ENCODE measurements around the gene RPL10A.

The RPL10A gene

DNA sequence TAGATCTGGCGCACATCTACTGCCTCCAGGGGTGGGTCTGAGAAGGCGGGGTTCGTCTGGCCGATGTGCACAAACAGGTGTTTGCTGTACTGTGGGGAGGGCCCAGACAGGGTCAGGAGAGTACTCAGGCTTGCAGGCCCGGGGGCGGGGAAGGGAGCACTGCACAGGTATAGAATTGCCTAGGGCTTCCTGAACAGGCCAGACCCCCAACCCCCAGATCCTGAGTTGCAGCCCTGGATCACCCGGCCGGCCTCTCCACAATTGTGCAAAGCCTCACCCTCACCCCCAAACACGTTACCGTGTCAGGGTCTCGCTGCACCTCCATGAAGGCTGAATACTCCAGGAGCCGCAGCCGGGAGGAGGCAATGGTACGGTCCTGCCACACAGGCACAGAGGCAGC, 7.8 kb downstream of the RPL10A start:
- DNase-seq, result no peak

DNA sequence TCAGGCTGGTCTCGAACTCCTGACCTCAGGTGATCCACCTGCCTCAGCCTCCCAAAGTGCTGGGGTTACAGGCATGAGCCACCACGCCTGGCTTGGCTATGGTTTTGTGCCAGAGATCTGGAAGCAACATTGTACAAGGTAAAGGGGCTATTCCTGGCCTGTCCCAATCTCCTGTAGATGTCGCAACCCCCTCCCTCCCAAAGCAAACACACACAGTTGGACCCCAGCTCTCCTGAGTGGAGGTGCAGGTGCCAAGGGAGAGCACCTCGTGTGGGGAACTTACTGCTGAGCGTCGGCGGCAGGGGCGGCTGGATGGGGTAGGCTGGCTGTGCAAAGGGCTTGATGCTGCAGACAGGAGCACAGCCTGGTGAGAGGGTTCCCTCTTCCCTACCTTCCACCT, 8.8 kb downstream of the RPL10A start:
- no peak for DNase-seq

DNA sequence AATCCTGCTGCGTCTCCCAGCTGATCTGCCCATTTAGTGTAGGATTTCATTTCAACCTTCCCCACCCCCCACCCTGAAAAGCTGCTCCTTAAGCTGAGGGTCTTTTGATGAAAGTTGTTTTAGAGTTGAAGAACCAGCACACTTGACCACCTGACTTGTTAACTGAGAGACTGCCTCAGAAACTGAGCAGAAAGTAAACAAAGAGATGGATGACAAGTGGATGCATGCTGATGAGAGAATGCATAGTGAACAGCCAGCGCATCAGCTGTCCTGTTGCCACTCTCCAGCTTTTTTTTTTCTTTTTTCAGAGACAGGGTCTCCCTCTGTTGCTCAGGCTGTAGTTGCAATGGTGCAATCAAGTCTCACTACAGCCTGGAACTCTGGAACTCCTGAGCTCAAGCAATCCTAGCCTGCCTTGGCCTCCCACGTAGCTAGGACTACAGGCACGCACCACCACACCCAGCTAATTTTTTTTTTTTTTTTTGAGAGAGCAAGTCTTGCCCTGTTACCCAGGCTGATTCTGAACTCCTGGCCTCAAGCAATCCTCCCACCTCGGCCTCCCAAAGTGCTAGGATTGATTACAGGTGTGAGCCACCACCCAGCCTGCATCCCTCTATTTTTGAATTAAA, 9.5 kb downstream of the RPL10A start:
- DNase-seq, result no peak

DNA sequence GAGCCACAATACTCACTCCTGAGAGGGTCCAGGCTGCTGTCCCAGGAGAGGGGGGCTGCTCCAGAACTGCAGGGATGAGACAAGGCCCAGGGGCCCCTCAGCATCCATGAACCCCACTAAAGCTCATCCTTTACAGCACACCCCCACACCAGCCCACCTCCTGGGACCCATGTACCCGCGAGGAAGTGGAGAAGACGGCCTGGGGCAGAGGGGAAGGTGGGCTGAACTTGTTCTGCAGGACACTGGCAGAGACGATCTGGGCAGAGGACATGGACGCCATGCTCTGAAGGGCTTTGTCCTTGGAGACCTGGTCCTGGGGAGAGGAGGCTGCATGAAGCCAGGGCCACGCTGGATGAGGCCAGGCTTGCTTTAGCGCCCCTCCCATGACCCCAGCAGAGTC, 10.1 kb downstream of the RPL10A start:
- no peak for DNase-seq

DNA sequence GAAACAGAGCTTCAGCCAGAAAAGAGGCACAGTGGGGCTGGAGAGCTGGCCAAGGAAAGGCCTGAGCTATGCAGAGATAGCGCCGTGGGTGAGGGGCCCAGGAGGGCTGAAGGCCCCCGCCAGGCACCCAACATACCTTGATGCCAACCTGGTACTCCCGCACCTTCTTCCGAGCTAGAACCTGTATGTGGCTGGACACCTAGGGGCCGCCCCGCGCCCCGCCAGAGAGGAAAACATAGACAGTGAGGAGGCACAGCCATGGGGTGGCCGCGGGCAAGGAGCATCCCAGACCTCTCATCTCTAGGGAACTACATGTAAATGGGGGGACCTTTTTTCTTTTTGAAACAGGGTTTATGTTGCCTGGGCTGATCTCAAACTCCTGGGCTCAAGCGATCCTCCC, 12.0 kb downstream of the RPL10A start:
- DNase-seq, result no peak

DNA sequence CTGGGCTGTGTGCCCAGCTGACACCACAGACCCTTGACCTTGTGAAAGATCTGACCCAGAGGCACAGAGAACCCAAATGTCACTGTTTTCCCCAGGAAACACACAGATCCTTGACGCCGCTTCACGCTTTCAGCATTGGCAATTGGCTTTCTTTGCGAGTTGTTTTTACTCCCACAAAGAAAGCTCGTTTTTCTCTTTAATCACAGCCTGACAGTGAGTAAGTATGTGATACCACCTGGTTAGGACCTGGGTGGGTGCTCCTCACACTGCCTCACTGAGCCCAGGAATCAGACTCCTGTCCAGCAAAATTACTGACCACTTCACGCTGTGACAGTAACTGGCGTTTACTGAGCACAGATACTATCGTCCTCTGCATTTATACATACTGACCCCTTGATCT, 13.0 kb downstream of the RPL10A start:
- DNase-seq, result no peak

DNA sequence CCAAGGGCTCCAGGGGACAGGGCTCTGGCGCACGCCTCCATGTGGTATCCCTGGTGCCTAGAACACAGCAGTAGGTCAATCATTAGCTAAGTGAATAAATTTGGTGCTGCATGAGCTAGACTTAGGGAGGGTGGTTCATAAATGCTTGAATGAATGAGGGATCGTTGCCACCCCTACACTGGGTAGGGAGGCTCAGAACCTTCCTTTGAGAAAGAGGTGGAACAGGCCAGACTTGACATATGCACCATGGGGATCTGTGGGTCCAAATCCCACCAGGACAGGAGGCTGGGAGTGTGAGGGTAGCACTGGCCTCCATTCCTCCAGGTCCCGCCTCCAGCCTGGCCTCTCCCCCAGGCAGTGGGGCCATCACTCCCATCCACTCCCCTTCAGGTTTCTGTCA, 14.9 kb downstream of the RPL10A start:
- no peak for DNase-seq

DNA sequence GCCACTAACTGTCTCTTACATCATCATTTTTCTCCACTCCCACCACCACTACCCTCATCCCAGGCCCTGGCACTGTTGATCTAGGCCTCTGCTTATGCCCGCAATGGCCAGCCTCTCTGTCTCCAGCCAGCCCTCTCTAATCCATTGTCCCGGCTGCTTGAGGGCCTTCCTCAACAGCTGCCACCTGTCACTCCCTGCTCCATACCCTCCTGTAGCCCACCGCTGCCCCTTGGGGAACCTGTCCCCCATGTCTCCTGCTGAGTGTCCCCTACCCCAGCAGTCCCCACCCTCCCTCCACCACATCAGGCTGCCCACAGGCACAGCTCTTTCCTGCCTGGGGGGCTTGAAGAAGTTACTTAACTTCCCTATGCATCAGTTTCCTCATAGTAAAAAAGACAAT, 15.3 kb downstream of the RPL10A start:
- no peak for DNase-seq

DNA sequence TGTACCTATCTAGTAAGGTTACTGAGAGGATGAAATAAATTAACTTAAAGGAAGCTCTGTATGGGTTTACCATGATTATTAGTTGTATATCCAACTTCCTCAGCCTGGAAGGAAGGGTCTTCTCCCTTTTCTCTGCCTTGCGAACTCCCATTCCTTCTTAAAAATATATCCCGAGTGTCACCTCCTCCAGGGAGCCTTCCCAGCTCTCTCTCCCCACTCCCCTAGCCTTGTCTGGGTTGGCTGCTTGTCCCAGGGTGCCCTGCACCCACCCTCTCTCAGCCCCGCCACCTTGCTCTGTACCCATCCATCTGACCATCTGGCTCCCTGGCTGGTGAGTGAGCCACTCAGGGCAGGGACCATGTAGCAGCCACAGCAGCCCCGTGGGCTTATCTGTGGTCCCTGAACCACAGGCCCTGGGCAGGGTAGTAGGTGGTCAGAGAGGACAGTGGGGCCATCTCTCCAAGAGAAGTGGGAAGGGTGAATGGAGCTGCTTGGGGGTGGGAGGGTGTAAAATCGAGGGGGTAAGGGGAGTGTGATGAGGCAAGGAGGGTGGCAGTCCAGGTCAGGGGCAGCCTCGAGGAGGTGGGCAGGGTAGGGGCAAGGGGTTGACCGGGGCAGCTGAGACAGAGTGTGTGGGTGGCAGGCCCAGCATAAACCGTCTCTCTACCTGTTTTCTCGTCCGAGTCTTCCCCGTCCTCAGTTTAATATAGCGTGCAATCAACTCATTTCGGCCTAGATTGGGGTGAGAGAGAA, 15.9 kb downstream of the RPL10A start:
- DNase-seq, result no peak

DNA sequence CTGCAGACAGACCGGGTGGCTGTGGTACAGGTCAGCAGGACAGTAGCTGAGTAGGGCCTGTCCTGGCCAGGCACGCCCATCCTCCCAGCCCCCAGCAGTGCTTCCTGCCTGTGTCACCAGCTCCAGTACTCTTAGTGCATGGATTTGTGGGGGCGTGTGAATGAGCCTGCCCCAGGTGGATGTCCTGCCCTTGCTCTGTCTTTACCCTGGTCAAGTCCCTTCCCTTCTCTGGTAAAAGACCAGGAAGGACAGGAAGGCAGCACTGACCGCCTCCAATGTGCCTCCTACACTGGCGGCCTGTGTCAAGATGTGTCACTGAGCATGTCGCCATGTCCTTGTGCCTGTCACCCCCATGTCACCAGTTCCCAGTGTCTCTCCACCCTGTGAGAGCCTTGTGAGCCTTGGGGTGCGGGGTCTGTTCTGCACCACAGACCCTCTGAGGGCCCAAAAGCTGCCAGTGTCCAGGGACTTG, 16.8 kb downstream of the RPL10A start:
- no peak for DNase-seq

DNA sequence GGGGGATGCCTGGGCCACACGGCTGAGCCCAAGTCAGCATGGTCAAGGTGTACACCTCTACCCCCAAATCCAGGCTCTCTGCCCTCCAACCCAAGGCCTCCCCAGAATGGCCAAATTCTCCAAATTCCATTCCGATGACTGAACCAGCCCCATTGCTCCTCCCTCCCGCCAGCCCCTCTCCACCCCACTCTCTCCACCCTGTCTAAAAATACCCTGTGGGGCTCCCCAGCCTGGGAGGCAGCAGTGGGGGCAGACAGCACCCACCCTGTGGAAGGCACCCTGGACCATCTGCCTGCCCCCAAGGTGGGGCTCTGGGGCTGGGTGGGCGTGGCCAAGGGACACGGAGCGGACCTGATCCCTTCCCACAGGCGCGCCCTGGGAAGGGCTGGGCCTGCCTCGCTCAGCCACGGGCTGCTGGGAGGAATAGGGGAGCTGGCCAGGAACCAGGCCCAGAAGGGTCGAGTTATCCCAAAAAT, 17.2 kb downstream of the RPL10A start:
- no peak for DNase-seq

DNA sequence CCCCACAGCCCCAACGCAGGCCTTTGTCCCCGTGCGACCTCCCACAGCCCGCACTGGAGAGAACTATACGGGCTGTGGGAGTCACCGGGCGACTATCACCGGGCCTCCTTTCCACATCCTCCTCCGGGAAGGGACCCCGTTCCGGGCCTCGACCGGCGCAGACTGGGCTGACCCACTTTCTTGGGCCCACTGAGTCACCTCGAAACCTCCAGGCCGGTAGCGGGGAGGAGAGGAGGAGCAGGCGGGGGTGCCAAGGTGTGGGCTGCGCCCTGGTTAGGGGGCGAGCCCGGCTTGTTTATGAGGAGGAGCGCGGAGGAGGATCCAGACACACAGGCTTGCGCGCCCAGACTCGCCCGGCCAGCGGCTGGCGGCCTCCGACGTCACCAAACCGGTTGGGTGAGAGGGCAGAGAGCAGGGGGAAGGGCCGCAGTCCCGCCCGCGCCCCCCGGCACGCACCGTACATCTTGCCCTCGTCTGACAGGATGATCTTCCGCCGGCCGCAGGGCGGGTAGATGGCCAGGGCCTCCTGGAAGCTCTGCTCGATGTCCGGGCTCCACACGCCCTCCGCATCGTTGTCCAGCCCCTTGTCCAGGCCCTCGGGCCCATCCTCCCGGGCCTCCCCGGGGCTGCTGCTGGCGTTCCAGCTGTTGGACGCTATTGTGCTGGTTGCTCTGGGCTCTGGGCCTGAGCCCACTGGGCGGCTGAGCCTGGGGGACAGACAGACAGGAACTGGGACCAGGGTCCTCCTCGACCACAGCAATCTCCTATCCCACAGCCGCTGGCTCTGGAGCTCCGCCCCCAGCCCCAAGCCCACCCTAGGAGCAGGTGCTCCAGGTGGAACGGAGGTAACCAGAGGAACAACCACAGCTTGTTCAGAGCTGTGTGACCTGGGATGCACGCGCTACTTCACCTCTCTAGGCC, 18.1 kb downstream of the RPL10A start:
- no peak for DNase-seq

DNA sequence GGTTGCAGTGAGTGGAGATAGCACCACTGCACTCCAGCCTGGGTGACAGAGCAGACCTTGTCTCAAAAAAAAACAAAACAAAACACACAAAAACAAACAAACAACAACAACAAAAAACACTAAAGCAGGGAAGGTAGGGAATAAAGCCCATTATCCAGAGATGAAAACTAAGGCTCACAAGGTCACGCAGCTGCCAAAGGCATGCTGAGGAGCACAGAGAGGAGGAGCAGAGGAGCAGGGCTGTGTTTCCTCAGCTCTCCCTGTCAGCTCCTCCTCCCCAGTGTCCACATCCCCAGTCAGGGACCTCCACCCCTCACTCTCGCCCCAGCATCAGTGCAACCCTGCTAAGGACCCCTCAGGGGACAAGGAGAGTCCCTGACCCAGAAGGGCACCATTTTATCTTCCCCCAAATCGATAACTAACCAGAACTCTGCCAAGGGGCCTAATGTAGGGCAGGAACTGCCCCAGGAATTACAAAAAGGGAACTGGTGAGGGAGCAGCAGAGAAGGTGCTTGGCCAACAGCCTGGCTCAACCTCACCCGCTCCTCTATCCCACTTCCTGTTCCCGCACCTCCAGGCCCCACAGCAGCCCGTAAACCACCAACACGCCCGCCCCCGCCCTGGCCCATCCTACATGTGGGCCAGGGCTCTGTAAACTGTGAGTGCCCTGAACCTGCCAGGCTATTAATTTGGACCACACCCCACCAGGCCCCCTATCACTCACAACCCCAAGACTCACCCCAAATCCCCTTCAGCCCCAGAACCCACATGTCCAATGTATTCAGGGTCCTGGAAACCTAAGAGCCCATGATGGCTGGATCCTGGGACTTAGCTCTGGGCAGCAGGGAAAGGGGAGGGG, 19.7 kb downstream of the RPL10A start:
- DNase-seq, result no peak

DNA sequence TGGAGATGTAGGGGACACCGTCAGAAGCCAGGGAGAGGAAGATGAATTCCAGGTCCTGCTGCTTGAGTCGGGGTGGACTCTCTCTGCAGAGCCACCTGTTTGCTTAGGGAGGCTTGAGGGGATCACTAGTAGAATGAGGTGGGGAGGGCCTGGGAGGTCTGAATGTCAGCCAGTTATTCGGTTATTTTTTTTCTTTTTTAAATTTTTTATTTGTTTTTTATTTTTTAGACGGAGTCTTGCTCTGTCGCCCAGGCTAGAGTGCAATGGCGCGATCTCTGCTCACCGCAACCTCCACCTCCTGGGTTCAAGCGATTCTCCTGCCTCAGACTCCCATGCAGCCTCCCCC, 20.3 kb downstream of the RPL10A start:
- DNase-seq, result no peak

DNA sequence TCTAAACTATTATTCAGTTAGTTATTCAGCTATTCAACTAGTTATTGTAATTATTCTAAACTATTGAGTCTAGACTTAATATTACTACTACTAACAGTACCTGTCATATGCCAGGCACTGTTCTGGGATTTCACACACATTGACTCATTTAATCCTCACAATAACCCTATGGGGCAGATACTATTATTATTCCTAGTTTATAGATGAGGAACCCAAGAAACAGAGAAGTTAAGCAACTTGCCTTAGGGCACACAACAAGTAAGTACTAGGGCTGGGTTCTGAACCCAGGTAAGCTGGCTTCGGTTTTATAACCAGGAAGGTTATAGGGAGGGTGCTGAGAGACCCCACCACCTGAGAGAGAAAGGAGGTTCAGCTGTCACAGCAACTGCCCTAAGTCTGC, 20.9 kb downstream of the RPL10A start:
- DNase-seq, result no peak

DNA sequence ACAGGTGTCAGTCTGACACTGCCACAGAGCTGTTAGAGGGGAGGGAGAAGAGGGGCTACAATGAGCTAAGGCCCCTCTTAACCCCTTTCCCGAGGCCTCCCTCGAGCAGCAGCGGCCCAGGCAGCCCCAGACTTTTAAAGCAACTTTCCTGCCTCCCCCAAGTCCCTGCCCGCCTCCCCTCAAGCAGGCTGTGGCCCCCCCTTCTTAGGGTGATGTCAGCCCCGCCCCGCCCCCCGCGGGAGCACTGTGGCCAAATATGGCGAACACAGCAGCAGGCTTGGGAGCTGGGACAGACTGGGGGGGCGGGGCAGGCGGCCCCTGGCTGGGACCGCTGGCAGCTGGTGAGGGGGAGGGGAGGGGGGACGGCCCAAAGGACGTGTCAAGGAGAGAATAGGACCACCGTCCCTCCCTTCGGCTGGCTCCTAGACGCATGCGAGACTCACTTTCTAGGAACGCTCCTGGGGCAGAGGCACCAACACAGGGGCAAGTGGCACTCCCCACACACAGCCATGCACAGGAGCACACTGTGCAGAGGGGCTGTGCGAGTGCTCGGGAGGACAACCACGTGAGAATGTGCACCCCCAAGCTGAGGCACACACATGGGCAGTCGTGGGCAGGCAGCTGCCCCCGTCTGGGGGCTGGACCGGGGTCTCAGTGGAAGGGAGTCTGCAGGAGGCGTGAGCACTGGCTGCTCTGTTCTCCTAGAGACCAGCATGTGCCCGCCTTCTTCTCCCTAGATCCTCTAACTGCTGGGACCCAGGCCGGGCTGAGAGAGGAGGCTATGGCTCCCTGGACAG, 22.0 kb downstream of the RPL10A start:
- peak; percentile 91 for DNase-seq

DNA sequence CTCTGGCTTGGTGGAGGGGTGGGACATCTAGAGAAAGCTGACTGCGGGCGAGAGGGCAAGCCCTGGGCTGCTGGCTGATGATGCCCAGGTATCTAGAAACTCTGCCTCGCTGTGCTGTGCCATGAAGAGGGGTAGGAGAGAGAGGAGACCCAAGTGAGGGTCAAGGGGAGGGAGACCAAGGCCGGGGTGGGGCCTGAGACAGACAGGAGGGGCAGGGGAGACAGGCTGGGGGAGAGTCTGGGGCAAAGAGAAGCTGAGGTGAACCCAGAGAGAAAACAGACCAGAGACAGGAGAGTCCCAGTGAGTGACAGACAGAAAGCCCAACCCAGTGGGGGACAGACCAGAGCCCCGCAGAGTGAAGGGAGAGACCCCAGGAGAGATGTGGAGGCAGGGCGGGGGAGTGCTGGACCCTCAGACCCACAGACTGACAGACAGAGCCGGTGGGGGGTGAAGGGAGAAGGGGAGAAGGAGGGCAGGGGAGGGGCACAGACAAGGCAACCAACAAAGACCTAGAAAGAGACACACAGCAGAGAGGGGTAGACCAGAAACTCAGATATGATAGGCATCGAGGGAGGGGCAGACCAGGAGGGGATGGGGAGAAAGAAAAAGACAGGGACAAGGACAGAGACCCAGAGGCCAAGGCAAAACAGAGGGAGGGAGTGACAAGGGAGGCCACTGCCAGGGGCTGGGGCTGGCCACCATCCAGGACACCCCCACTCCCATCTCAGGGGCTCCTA, 22.8 kb downstream of the RPL10A start:
- DNase-seq, result no peak

DNA sequence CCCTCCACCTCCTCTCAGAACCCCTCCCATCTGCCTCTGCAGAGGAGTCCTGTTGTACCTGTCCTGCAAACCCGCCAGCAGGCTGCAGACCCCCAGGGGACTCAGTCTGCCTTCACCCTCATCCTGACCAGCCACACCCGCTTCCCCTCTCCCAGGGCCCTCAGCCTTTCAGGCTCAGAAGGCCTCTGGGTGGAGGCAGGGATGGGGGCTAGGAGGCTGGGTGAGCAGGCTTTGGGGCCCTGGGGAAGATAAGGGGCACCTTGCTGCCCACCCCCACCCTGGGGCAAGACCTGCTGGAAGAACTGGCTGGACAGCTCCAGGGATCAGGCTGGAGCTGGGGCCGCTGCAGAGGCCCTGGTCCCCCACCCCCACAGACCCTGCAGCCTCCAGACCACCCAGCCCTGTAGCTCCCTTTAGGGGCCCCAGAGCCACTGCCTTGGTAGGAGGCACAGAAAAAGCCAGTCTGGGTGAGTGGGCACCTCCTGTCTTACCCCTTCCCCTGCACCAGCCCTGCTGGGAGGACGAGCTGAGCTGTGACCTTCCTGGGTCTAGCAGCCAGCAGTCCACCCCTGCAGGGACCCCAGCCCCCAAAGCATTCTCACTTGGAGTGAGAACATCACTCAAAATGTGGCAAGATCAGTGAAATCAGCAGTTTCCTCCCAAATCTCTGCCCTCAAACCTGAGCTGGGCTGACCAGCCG, 23.5 kb downstream of the RPL10A start:
- DNase-seq, result no peak

DNA sequence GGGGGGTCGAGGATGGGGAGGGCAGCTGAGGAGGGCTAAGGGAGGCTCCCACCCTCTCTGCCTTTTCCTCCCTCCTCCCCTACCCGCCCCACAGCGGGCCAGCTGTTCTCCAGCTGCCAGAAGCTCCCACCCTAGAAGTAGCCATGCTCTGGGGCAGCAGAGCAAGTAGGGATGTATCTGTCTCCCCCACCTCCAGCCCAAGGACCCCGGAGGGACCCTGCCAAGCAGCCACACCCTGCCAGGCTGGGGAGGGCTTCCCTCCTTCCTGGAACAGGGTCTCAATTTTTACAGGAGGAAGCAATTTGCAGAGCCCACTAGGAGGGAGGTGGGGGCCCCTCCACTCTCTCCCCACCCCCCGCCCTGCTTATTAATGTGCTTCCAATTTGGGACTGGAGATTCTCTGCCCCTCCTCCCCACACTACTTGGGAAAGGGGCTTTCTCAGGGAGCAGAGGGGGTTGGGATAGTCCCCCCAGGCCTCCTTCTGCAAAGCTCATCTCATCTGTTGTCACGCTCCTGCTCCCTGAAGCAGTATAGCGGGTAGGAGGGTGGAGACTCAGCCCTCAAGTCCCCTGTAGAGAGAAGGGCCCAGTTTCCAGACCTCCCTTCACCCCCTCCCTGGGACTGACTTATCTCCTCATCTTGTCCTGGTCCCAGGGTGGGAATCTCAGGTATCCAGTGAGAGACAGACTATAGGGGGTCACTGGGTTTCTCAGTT, 24.2 kb downstream of the RPL10A start:
- peak; percentile 84 for DNase-seq

DNA sequence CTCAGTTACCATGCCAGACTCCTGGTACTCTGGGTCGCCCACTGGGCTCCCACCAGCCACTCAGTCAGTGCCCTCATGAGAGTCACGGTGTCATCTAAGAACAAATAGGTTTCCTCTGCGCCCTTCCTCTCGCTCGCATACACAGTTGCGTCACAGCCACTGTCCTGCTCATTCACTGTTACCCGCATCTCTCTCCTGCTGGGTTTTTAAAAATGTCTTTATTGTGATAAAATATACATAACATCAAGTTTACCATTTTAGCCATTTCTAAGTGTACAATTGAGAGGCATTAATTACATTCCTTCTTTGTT, 24.7 kb downstream of the RPL10A start:
- DNase-seq, result no peak
